Hematopoietic multipotent progenitor cell treated with erythropoietin and hydrocortisone succinate and interleukin-3 and kit ligand, for 8 days (in vitro differentiated cells): ENCODE data around the gene AUTS2.

ENCODE experiments used
- DNase-seq: peaks from one replicate; pipeline ENCODE4 v3.0.0-alpha.2; 2015

AUTS2 gene

DNA sequence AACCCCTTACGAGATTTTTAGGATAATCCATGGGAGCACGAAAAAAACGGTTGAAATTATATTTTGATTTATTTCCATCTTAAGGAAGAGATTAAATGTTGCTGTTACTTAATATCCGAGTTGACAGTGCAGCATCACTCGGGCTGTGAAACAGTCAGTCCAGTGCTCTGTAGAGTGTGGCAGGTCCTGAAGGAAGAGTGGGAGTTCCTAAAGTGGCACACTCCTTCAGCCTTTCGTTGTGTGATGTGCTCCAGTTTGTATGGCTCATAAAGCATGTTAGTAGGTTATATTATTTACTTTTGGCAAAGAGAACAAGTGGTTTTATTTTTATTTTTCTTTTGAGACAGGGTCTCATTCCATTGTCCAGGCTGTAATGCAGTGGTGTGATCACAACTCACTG, 358.3 kb downstream of the AUTS2 start:
- no peak for DNase-seq

- DNase-seq, result no peak
Measured at GRCh38 chr7:69957661-69958060, 359.4 kb downstream of the AUTS2 start.

DNA sequence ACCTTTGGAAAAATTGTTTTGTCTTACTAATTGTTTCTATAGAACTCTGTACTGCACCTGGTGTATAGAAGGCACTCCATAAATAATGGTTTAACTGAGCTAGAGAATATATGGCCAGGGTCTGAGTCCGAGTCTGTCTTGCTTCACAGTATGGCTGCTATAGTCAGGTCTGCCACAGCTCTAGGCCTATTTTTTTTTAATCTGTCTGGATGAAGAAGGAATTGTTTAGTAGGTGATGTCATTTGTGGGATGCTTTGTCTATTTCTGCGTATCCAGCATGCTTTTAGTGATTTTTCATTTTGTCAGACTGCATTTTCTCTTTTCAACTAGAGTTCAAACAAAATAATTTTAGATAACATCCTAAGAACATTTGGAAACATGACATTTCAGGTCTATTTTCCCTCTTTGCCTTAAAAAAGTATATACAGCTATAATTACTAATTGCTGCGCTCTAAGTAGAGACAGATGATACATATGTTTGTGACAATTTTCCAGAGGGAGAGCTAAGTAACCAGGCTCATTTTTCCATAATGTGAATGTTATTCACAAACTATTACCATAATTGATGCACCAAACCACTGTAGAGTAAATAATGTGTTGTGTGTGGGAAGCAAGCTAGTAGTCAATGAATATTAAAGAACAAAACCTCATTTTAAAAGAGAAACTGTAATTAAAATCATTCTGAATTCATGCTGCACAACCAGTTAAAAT, 361.7 kb downstream of the AUTS2 start:
- no peak for DNase-seq

DNA sequence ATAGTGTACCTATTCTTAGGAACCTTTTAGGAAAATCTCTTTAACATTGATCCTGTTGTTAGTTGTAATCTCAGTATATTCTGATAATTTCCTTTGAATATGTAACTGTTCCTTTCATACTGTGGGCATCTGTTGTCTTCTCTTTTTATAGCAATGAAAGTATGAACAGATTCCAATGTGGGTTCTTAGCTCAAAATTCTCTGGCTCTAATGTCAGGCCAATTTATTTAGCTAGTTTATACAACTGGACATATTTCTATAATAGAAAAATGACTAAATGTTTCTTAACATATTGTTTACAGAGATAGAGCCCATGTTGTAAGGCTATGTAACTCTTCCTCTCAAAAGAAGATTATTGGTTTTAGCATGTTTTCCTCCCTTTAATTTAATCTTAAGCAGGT, 363.2 kb downstream of the AUTS2 start:
- no peak for DNase-seq

- DNase-seq, result no peak
Measured at GRCh38 chr7:69962186-69963065, 364.2 kb downstream of the AUTS2 start.

DNA sequence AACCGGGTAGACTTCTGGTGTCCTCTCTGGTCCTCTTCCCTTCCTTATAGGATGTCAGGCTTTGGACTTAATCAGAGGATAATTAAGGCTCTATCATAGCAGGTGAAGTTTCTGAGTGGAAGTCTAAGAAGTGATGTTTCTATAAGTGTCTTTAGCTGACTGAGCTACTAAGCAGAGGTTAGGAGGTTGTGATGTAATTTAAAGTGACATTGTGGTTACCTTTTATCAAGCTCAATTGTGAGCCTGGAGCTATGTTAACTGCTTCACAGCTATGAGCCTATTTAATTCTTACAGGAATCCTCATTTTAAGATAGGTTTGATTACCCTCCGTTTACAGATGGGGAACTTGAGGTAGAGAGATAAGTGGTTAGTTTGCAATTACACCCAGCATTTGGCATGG, 365.1 kb downstream of the AUTS2 start:
- no peak for DNase-seq

- no peak for DNase-seq
Measured at GRCh38 chr7:69966766-69967591, 368.7 kb downstream of the AUTS2 start.

GRCh38 chr7:69967689-69968450, 369.6 kb downstream of the AUTS2 start:
- no peak for DNase-seq

DNA sequence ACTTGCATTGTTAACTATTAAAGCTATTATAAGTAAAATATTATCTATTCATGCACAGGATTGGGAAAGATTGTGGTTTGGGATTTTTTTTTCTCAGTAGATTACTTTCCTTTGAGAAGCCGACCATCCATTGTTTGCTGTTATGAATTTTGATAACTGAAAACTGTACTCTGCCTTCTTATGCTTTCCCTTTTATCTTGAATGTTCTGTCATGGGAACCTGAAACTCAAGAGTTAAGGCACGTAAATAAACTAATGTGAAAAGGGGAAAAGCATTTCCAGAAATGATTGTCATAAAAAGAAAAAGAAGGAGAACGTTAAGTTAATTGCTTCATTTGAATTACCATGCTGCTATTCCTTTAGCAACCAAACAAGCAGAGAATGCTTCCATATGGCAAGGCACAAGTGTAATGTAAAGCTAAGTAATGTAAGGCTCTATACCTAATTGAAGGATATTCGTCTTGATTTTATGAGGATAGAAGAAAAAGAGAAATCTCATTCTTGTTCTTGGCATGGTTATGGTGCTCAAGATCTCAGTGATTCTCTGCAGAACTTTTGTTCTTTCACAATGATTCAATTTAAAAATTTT, 370.8 kb downstream of the AUTS2 start:
- no peak for DNase-seq

- no peak for DNase-seq
Measured at GRCh38 chr7:69981646-69982045, 383.4 kb downstream of the AUTS2 start.

DNA sequence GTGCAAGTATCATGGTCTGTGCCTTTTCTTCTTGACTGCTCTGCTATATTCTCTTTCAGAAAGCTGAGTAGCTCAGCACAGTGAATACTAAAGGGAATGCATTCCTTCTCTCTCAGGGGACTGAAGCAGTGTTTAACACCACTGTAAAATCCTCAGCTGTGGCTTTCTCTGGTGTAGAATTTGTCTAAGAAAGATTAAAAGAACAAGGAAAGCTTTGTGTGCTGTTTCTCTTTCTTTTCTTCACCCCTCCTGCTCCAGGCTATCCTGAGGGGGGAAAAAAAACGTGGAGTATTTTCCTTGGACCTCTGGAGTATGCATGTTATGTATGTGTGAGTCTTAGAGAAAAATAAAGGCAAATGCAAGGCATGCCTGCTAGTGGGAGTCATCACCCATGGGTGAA, 383.9 kb downstream of the AUTS2 start:
- DNase-seq, result no peak

- DNase-seq, result no peak
Measured at GRCh38 chr7:69989551-69989950, 391.3 kb downstream of the AUTS2 start.

GRCh38 chr7:69992938-69993337, 394.7 kb downstream of the AUTS2 start:
- DNase-seq, result no peak

DNA sequence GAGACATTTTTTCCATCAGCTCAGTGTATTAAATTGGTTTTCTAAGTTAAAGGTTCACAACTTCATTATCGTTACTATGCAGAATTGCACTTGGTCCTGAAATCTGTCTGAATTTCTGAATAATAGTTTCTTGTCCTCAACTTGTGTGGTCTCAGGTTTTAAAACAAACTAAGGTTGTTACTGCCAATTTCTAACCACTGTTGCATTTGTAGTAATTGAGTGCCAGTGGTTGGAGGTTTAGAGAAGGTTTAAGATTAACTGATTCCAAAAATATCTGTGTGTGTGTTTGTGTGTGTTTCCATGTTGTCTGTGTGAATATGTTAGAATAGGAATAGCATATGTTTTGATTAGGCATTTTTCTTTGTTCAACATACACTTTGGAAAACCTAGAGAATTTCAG, 395.9 kb downstream of the AUTS2 start:
- no peak for DNase-seq

GRCh38 chr7:69994886-69995542, 396.7 kb downstream of the AUTS2 start:
- DNase-seq, result no peak

- DNase-seq, result no peak
Measured at GRCh38 chr7:69996121-69996520, 397.8 kb downstream of the AUTS2 start.

GRCh38 chr7:70000737-70001348, 402.6 kb downstream of the AUTS2 start:
- DNase-seq, result no peak

DNA sequence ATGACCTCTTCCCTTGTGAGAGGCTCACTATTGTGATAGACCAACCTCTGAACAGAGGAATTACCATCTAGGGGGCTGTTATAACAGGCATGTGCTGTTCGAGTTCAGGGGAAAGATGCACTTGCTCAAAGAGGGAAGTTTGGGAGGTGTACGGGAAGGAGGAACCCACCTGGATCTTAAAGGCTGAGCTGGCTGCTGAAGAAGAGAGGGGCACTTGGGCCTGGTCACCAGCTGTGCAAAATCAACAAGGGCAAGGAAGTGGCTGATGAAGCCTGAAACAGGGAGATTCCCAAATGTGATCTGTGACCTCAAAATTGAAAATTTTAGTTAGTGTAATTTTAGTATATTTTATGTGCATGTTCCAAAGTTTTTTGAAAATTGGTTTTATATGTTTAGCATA, 407.2 kb downstream of the AUTS2 start:
- DNase-seq, result no peak

- DNase-seq, result no peak
Measured at GRCh38 chr7:70005891-70006260, 407.6 kb downstream of the AUTS2 start.

GRCh38 chr7:70006261-70006920, 408.1 kb downstream of the AUTS2 start:
- DNase-seq, result no peak

GRCh38 chr7:70008466-70008865, 410.2 kb downstream of the AUTS2 start:
- no peak for DNase-seq
